Cardiac ventricle fibroblast (primary cell): Measurements from ENCODE around the gene TFAP2E. TPM values are rescaled to one million over a fixed set of nuclear protein-coding genes. Genes with fewer than 3 reads are reported as not detected.

Experiments
- total RNA-seq: library from RNA; depleted of rRNA; stranded (reverse); fragments of >200 nt; gene quantifications from 2 replicates; pipeline ENCODE4 v1.2.3, GENCODE V29; 2015

Gene TFAP2E
- total RNA-seq = not detected in 2 replicates

DNA sequence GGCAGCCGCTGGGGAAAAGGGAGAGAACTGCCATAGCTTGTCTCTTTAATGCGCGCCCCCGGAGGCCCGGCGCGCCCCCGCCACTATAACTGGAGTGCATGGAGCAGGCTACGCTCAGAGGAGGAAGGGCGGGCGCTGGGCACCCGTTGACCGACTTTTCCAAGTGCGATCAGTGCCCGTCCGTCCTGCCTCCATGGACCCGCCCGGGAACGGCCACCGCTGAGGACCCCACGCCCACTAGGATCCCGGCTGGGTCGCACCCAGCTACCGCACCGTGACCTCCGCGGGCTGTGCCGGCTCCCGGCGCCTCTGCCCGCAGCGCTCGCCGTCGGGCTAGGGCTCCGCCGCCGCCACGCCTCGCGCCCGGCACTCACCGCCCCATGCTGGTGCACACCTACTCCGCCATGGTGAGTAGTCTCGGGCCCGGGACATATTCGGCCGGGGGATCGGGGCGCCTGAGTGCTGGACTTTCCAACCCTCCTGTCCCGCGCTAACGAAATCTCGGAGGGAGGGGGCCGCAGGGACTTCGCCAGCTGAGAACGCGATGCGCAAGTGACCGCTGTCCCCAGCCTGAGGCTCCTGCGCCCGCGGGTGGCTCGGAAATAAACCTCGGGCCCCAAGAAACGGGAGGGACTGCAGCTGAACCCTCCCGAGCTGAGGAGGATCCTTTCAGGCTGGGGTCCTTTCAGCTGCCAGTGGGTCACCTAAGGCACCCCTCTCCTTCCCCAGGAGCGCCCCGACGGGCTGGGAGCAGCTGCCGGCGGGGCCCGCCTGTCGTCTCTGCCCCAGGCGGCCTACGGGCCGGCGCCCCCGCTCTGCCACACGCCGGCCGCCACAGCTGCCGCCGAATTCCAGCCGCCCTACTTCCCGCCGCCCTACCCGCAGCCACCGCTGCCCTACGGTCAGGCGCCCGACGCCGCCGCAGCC is at the start of gene TFAP2E:
TSS of gene TFAP2E (plus strand) at position 117 of the 927 bp plus-strand sequence. CDS start at position 381, 264 bp downstream.

DNA sequence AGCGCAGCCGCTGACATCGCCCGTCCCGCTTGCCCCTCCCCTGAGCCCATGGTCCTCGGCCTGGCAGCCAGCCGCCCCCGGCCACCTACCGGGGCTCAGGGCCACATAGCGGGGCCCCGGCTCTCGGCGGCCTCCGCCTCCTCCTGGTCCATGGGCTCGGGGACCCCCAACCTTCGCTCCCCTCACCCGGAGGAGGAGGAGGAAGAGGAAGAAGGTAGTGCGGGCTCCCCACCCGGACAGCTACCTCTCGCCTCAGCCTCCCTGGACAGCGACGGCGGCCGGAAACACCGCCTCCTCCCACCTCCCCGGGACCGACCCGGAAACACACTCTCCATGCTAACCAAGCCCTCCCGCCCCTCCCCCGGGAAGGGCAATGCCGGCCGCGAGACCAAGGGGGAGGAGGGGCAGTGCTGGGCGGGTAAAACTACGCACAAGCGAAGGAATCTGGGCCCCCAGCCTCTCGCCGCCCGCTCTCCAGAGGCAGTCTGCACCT is 15.9 kb upstream of the TFAP2E start, which contains the start of gene KIAA0319L:
TSS of gene KIAA0319L (minus strand) at position 286 of the 493 bp plus-strand sequence. CDS start 2,912 bp downstream, outside the sequence.

DNA sequence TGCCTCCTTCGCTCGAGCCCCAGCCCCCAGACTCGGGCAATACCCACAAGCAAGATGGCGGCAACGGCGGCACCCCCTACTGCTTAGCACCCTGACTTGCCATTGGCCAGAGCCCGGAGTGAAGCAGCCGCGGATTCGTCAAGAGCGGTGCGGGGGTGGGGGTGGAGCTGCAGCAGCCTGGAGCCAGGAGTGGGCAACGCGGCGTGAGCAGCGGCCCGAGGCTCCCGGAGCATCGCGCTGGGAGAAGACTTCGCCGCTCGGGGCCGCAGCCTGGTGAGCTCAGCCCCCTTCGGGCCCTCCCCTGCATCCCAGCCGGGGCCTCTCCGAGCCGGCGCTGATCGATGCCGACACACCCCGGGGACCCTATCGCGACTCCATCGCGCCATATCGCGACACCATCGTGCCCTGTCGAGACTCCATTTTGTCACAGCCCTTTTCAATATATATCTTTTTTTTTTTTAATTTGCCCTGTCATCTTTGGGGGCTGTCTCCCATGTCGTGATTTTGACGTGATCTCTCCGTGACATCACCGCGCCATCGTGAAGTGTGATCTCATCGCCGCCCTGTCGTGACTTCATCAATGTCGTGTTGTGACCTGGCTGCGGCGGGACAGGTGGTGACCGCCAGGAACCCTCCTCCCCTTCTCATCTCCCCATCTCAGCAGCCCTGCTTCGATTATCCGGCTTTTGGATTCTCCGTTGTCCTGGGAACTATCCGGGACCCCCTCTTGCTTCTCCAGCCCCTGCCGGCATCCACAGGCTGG is 15.3 kb upstream of the TFAP2E start, which contains the start of gene NCDN:
TSS of gene NCDN (plus strand) at position 189 of the 763 bp plus-strand sequence. CDS start at position 581, 392 bp downstream.

GRCh38 chr1:35641233-35641866 is 68.2 kb downstream of the TFAP2E start, which contains the start of gene PSMB2:
Gene PSMB2, minus strand, starts transcription at chr1:35641526. Its CDS starts 94 bp downstream, at chr1:35641432.

Other genes with a start within 250 kb of the TFAP2E start
- 26.3 and 42.1 TPM in 2 replicates for gene KIAA0319L, start 15.9 kb upstream of the TFAP2E start, total RNA-seq
- gene NCDN, start 15.5 kb upstream of the TFAP2E start, total RNA-seq = 35.7 and 38.6 TPM in 2 replicates
- 37.7 and 47.2 TPM in 2 replicates for gene PSMB2, start 68.2 kb downstream of the TFAP2E start, total RNA-seq
- gene C1orf216, start 145.6 kb downstream of the TFAP2E start, total RNA-seq = 18.2 and 21.0 TPM in 2 replicates
- gene CLSPN, start 196.7 kb downstream of the TFAP2E start, total RNA-seq = 0.37 and 2.8 TPM in 2 replicates
- gene AGO4, start 234.7 kb downstream of the TFAP2E start, total RNA-seq = 4.1 and 4.2 TPM in 2 replicates